Activated gamma-delta T cell treated with anti-CD3 and anti-CD28 coated beads, Interleukin-2, amount 50 U/mL, for 16 hours (primary cell): ENCODE results near the gene TM7SF2.

Source experiments
- DNase-seq: peaks from one replicate; pipeline ENCODE4 v3.0.0-alpha.2; 2020; ENCODE audit warnings: low read depth

The TM7SF2 gene

DNA sequence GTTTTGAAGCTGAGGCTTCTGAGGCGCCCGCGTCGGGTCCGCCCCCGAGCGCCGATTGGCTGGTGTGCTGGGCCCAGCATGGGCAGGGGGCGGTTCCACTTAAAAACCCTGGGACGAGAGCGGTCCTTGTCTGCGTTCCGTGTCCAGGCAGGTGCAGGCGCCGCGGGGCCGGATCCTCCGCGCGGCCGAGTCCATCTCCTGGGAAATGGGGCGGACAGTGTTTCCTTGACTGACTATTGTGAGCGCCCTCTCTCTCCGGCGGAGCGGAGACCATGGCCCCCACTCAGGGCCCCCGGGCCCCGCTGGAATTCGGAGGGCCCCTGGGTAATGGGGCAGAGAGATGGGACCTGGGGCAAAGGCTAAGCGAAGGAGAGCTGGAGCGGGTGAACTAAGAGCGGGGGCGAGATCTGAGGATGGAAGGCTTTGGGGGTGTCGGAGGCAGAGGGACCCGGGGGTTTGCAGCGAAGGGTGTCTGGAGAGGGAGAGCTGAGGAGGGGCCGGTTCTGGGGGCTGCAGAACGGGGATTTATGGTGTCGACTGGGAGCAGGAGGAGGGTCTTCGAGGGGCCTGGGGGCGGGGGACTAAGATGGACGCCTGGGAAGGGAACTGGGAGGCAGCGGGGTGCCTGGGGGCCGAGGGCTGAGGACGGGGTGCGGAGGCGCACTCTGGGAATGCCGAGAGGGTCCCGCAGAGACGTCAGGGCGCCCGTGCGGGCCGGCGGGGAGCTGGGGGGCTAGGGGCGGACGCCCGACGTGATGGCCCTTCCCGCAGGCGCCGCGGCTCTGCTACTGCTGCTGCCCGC, at the start of gene TM7SF2:
TSS of gene TM7SF2 (plus strand) at position 129 of the 802 bp plus-strand sequence. CDS start at position 273, 144 bp downstream.
- DNase-seq, result peak; percentile 92

DNA sequence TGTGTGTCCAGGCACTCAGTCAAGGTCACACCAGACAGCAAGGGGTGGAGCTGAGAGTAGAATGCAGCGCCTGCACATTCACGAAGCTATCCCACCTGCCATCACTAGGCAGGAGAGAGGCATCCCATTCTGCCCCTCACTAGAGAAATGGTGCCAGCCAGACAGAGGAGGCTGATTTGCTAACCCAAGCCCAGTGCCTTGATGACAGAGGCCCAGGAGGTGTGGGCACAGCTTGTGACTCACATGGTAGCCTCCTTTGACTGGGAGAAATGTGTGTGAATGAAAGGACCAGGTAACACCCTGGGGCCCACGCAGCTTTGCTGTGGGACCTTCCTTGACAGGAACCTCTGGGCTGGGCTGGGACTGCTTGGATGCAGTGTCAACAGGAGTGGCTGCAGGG, 48.1 kb upstream of the TM7SF2 start:
- no peak for DNase-seq

DNA sequence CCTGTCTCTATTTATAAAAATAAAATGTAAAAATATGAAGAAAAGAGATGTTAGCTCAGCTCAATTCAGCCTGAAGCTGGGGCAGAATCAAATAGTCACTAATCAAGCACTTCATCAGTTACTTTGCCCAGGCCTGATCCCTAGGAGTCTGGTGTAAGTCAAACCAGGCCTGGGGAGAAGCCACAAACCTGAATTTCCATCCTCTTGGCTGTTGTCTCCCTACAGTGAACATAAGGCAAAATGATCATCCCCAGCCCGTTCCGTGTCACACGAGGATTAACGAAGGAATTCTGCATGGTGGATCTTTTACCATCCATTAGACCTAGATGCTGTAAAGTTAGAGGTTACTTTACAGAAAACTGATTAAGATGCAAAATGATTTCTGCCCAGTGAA, 46.8 kb upstream of the TM7SF2 start:
- DNase-seq, result no peak

- DNase-seq, result no peak
Observed at GRCh38 chr11:65065851-65066250, 45.8 kb upstream of the TM7SF2 start.

- DNase-seq, result no peak
Observed at GRCh38 chr11:65066315-65066714, 45.4 kb upstream of the TM7SF2 start.

- DNase-seq, result no peak
Observed at GRCh38 chr11:65066805-65067291, 44.8 kb upstream of the TM7SF2 start.

GRCh38 chr11:65067446-65067845, 44.2 kb upstream of the TM7SF2 start:
- no peak for DNase-seq

DNA sequence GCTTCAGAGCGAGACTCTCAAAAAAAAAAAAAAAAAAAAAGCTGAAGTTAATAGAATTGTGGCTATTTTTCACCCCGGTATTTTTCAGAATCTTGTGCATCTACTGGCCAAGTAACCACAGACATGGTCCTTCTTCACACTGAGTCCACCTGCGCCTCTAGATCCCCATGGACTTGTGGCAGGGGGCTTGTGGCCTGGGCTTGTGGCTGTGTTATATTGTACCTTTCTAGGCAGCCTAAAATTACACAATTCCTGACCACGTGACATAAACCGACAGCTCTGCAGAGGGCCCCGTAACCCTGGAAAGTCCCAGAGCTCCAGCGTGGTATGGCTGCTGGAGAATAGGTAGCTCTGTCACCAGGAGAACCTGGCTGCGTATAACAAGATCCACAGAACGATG, 42.5 kb upstream of the TM7SF2 start:
- no peak for DNase-seq

DNA sequence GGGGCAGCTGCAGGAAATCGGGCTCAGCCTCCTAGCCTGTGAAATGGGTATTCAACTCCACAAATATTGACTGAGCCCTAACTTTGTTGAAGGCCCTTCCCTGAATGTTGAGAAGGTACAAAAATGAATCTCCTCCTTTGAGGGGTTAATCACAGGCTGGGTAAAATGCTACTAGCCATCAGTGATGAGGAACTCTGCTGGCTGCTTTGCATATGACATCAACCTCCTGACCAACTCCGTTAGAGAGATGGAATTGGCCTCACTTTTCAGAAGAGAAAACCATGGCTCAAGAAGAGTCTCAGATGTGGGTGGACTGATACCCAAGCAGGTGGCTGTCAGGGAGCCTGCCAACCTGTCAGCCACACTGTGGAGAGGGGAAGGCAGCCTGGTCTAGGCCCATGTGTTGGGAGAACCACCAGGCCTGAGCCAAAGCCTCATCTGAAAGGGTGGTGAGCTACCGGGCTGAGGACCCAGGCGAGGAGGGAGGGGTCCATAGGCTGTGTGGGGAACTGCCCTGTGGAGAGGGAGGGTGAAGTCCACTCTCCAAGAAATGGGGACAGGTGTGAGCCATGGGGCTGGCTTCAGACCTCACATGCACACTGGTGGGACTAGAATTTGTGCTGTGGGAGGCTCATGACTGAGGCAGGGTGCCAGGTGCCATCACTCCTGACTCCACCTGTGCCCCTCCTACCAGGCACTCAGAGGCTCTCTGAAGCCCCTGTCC, 39.6 kb upstream of the TM7SF2 start:
- DNase-seq, result no peak

DNA sequence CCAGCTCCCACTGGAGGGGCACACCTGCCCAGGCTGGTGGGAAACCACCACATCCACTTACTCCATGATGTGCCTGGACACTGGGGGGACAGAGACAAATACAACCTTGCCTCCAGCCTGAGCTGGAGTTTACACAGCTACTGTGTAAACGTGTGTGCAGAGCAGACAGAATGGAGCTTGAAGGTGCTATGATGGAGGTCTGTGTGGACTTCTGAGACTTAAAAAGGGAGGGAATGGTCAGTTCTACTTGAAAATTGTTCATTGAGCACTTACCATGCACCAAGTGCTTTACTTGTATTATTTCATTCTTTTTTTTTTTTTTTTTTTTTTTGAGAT, 39.1 kb upstream of the TM7SF2 start:
- no peak for DNase-seq

DNA sequence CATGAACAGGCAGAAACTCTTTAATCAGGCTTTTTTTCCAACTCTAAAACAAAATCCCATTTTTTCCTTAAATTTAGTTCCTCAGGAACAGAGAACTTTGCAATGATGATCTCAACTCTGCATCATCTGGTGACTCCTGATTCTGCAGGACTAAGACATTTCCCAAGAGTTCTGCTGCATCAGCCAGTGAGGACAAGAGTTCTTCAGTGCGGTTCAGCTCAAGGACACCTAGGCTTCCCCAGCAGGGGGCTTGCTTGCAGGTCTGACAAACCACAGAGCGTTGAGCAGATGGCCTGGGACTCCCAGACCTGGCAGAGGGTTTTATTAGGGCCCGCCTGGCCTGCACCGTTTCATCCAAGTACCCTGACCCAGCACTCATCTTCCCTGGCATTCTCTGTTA, 34.2 kb upstream of the TM7SF2 start:
- no peak for DNase-seq

GRCh38 chr11:65078151-65078550, 33.5 kb upstream of the TM7SF2 start:
- peak; percentile 58 for DNase-seq

GRCh38 chr11:65078786-65079342, 32.8 kb upstream of the TM7SF2 start:
- DNase-seq, result no peak

DNA sequence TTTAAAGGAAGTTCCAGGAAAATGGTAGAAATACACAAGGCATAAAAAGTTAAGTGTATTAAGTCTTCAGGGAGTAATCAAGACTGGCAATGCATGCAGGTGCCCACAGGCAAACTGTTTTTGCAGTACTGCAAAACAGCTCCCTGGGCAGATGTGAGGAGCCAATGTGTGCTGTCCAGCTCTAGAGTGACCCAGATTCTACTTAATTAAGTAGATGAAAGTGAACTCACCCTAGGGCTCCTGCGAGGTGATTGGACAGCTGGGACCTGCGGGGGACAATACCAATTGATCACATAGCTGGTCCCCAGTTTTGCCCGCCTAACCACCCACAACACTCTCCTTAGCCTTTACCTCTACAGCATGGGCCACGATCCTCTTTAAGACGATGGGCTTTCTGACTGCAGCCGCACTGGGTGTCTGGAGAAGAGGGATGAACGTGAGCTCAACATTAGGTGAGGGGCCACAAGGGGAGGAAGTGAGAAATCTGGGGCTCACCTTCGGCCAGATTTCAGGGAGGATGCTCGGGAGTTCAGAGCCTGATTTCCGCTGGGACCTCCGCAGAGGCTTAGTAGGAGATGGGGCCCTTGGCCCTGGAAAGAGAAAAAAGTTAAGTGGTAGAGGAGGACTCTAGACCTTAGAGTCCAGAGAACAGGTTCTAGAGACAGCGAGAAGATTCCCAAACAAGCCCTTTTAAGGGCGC, 28.4 kb upstream of the TM7SF2 start:
- DNase-seq, result no peak

DNA sequence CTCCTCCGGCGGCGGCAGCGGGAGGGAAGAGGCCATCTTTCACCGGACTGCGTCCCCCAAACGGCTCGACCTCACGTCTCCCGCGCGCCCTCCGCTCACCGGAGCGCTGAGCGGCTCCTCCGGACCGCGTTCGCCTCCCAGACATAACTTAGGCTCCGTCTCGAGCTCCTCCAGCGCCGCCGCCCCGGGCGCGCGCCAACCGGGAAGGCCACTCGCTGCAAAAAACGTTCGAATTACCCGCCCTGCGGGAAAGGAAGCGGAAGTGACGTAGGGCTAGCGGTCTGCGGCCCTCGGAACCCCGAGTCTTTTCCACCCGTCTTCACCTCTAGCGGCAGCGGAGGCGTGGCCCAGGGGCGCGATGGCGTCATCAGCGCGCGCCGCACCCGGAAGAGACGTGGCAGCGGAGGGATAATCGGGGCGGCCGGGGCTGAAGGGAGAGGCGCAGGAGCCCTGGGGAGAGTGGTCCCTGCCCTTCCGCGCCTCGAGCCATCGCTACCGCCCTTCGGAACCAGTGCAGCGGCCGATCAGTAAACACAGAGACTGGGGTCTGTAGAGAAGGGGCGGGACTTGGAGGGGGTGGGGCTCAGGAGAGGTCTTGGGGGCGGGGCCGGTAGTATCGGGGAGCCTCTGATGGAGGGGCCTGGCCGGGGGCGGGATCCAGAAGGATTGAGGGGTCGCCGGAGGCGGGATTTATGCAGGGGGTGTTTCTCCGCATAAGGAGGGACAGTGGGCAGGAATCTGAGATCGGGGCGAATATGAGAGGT, 27.7 kb upstream of the TM7SF2 start, which contains the start of the genes CDCA5 and ZFPL1:
TSS of gene CDCA5 (minus strand) at position 207 of the 764 bp plus-strand sequence. CDS start at position 145, 62 bp downstream.
TSS of gene ZFPL1 (plus strand) at position 389 of the 764 bp plus-strand sequence. CDS start 477 bp downstream, outside the sequence.
- peak; percentile 96 for DNase-seq

- no peak for DNase-seq
Observed at GRCh38 chr11:65084598-65085375, 26.9 kb upstream of the TM7SF2 start.

- no peak for DNase-seq
Observed at GRCh38 chr11:65085446-65085845, 26.2 kb upstream of the TM7SF2 start.

DNA sequence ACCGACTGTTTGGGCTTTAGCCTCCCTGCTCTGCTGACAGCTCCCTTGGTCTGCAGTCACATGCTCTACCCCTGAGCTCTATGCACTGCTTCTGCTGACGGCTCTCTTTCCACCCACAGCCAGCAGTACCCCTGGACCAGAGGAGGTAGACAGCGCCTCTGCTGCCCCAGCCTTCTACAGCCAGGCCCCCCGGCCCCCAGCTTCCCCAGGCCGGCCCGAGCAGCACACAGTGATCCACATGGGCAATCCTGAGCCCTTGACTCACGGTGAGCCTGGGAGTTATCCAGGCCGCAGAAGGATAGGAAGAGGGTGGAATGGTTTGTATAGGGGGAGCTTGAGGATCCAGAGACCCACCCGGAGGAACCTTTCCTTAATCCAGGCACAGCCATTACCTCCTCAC, 24.9 kb upstream of the TM7SF2 start:
- no peak for DNase-seq

- DNase-seq, result no peak
Observed at GRCh38 chr11:65087216-65087615, 24.5 kb upstream of the TM7SF2 start.

DNA sequence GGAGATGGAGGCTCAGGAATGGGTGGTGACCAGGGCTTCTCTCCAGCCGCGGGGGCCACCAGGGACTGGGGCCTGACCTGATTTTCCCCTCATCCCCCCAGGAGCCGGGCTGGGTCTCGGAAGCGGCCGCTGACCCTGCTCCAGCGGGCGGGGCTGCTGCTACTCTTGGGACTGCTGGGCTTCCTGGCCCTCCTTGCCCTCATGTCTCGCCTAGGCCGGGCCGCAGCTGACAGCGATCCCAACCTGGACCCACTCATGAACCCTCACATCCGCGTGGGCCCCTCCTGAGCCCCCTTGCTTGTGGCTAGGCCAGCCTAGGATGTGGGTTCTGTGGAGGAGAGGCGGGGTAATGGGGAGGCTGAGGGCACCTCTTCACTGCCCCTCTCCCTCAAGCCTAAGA, 23.8 kb upstream of the TM7SF2 start:
- DNase-seq, result no peak

DNA sequence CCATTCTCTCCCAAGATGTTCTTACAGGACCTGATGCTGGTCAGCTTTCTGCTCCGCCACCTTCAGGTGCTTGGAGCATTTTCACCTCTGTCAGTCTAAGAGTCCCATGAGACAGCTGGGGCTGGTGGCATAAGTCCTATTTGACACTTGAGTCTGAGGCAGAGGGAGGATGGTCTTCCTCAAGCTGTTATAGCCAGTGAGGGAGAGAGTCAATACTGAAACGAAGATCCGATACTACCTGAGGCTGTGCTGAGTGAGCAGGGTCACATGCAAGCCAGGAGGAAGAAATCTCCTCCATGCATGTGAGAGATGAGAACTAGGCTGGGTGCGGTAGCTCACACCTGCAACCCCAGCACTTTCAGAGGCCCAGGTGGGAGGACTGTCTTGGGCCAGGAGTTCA, 22.1 kb upstream of the TM7SF2 start:
- DNase-seq, result no peak
